HG02798 (cell line): ENCODE measurements around the gene CAMK1D.

Experiments used
- ATAC-seq: cut with Tn5 transposase; IDR thresholded peaks from one replicate; pipeline ENCODE4 v1.9.1; 2021; ENCODE audit warnings: mild to moderate bottlenecking; ENCODE audit not compliant: unreplicated experiment, poor library complexity

CAMK1D gene

GRCh38 chr10:12583891-12584595 lies 234.7 kb downstream of the CAMK1D start:
- ATAC-seq, result no peak

GRCh38 chr10:12586741-12587140 lies 237.4 kb downstream of the CAMK1D start:
- no peak for ATAC-seq

GRCh38 chr10:12587451-12587888 lies 238.1 kb downstream of the CAMK1D start:
- no peak for ATAC-seq

GRCh38 chr10:12588091-12588860 lies 238.9 kb downstream of the CAMK1D start:
- no peak for ATAC-seq

- ATAC-seq, result no peak
Measured at GRCh38 chr10:12589291-12589690, 239.9 kb downstream of the CAMK1D start.

GRCh38 chr10:12589791-12590190 lies 240.4 kb downstream of the CAMK1D start:
- ATAC-seq, result no peak

- ATAC-seq, result no peak
Measured at GRCh38 chr10:12590675-12591659, 241.6 kb downstream of the CAMK1D start.

GRCh38 chr10:12592967-12593366 lies 243.6 kb downstream of the CAMK1D start:
- ATAC-seq, result no peak

- ATAC-seq, result no peak
Measured at GRCh38 chr10:12594448-12594944, 245.1 kb downstream of the CAMK1D start.

GRCh38 chr10:12595936-12596576 lies 246.7 kb downstream of the CAMK1D start:
- ATAC-seq, result no peak

- no peak for ATAC-seq
Measured at GRCh38 chr10:12597176-12597575, 247.8 kb downstream of the CAMK1D start.

GRCh38 chr10:12597788-12598765 lies 248.7 kb downstream of the CAMK1D start:
- ATAC-seq, result no peak

GRCh38 chr10:12600652-12601051 lies 251.3 kb downstream of the CAMK1D start:
- no peak for ATAC-seq

GRCh38 chr10:12602521-12602920 lies 253.2 kb downstream of the CAMK1D start:
- no peak for ATAC-seq

- no peak for ATAC-seq
Measured at GRCh38 chr10:12603766-12604470, 254.6 kb downstream of the CAMK1D start.

GRCh38 chr10:12605580-12606405 lies 256.4 kb downstream of the CAMK1D start:
- peak; percentile 72 for ATAC-seq

- ATAC-seq, result peak; percentile 3
Measured at GRCh38 chr10:12606461-12606860, 257.1 kb downstream of the CAMK1D start.
